Fibroblast of lung (primary cell): Measurements from ENCODE around the gene MRPL27. TPM values are rescaled to one million over a fixed set of nuclear protein-coding genes. Genes with fewer than 3 reads are reported as not detected.

Experiments
- DNase-seq, 2 donors: peaks; one replicate each; pipeline versions ENCODE4 v3.0.0 to v3.0.0-alpha.2; 2010; ENCODE audit warnings: low read depth in 2 of 2
- H2AFZ ChIP-seq: 2 replicates; pipeline ENCODE4 v1.5.1; 2012; ENCODE audit warnings: low read length, control low read depth, inconsistent platforms
- H3K27ac ChIP-seq: 2 replicates; pipeline ENCODE4 v1.5.1; 2011; ENCODE audit warnings: low read length, control low read depth; ENCODE audit not compliant: insufficient read depth
- H3K27me3 ChIP-seq: 2 replicates; pipeline ENCODE4 v1.5.1; 2011; ENCODE audit warnings: mild to moderate bottlenecking, low read length; ENCODE audit not compliant: control insufficient read depth, insufficient read depth
- H3K36me3 ChIP-seq: 2 replicates; pipeline ENCODE4 v1.5.1; 2011; ENCODE audit warnings: low read length; ENCODE audit not compliant: control insufficient read depth, insufficient read depth
- H3K4me1 ChIP-seq: 2 replicates; pipeline ENCODE4 v1.5.1; 2011; ENCODE audit warnings: low read length; ENCODE audit not compliant: control insufficient read depth, insufficient read depth; ENCODE audit errors: extremely low read depth
- H3K4me2 ChIP-seq: 2 replicates; pipeline ENCODE4 v1.5.1; 2011; ENCODE audit warnings: low read length, control low read depth; ENCODE audit not compliant: insufficient read depth; ENCODE audit errors: extremely low read depth
- H3K4me3 ChIP-seq, 4 experiments: fragments of 200-600 bp in 1 of 4; sonication (generic) in 1 of 4; replicated peaks in 1 of 4; 2 replicates each; pipeline ENCODE4 v1.5.1; 2011 to 2016; ENCODE audit warnings: low read length in 4 of 4, low read depth in 3 of 4, mild to moderate bottlenecking in 3 of 4, control low read depth in 2 of 4, inconsistent platforms in 1 of 4, mixed read lengths in 1 of 4; ENCODE audit not compliant: insufficient read depth in 1 of 4; ENCODE audit errors: control extremely low read depth in 1 of 4
- H3K79me2 ChIP-seq: 2 replicates; pipeline ENCODE4 v1.5.1; 2012; ENCODE audit warnings: mild to moderate bottlenecking, low read length, inconsistent platforms; ENCODE audit not compliant: control insufficient read depth, insufficient read depth
- H3K9ac ChIP-seq: 2 replicates; pipeline ENCODE4 v1.5.1; 2011; ENCODE audit warnings: mild to moderate bottlenecking, low read length, control low read depth; ENCODE audit not compliant: insufficient read depth
- H3K9me3 ChIP-seq: 2 replicates; pipeline ENCODE4 v1.5.1; 2012; ENCODE audit warnings: low read depth, low read length; ENCODE audit not compliant: control insufficient read depth, insufficient read depth
- H4K20me1 ChIP-seq: 2 replicates; pipeline ENCODE4 v1.5.1; 2011; ENCODE audit warnings: low read length; ENCODE audit not compliant: control insufficient read depth, insufficient read depth; ENCODE audit errors: extremely low read depth
- CTCF ChIP-seq, 2 donors: IDR thresholded peaks in 1 of 2; conservative IDR thresholded peaks in 1 of 2; 1 replicate in 1 of 2; 2 replicates in 1 of 2; pipeline ENCODE4 v1.5.1; 2011 to 2012; ENCODE audit warnings: low read length in 2 of 2, control low read depth in 1 of 2, inconsistent platforms in 1 of 2, low read depth in 1 of 2, mild to moderate bottlenecking in 1 of 2
- EZH2 ChIP-seq: IDR thresholded peaks from 2 replicates; pipeline ENCODE4 v1.5.1; 2012; ENCODE audit warnings: low read length, control low read depth, mild to moderate bottlenecking; ENCODE audit errors: missing control alignments
- polyA plus RNA-seq, 2 donors: library from polyadenylated mRNA; depleted of rRNA in 1 of 2; stranded (reverse) in 1 of 2; unstranded in 1 of 2; fragments of >200 nt; gene quantifications; 2 replicates each; pipeline ENCODE4 v1.2.1, GENCODE V29; 2011 to 2012; ENCODE audit warnings: missing spikeins in 1 of 2
- total RNA-seq: library from RNA; depleted of rRNA; stranded (reverse); fragments of >200 nt; gene quantifications from 2 replicates; pipeline ENCODE4 v1.2.1, GENCODE V29; 2014

Gene MRPL27
- total and polyA plus RNA-seq, 2 donors (not counting 1 experiment from before 2014, with no cell fraction given), result 53.3 to 113 TPM

DNA sequence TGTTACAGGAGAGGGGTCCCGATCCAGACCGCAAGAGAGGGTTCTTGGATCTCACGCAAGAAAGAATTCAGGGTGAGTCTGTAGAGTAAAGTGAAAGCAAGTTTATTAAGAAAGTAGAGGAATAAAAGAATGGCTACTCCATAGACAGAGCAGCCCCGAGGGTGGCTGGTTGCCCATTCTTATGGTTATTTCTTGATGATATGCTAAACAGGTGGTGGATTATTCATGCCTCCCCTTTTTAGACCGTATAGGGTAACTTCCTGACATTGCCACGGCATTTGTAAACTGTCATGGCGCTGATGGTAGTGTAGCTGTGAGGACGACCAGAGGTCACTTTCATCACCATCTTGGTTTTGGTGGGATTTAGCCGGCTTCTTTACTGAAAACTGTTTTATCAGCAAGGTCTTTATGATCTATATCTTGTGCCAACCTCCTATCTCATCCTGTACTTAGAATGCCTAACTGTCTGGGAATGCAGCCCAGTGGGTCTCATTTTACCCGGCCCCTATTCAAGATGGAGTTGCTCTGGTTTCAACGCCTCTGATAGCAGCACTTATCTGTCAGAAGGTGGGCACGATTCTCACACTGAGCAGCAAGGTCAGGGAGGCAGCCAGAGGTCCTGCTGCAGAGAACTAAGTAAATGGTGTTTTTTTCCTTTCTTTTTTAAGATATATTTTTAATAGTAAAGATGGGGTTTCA lies 53.5 kb downstream of the MRPL27 start:
- Histone ChIP-seq H3K4me3 (no peak overlapping the region), H2AFZ (no peak overlapping the region), H4K20me1 (no peaks in the 10 kb centered on the region), H3K27me3 (peaks cover 4% of the 10 kb centered on the region), H3K9ac (no peak overlapping the region), H3K4me1 (no peaks in the 10 kb centered on the region), H3K79me2 (no peaks in the 10 kb centered on the region), H3K9me3 (no peaks in the 10 kb centered on the region), H3K36me3 (no peaks in the 10 kb centered on the region), H3K4me2 (no peak overlapping the region), H3K27ac (no peak overlapping the region)
- DNase-seq, result no peak
- TF ChIP-seq EZH2 (no peak), CTCF (conservative IDR thresholded peaks at IDR 0.05 in 1 of 2, IDR thresholded peaks at IDR 0.05 in 1 of 2; ENCODE audit: low read depth in 1 of 2, low read length in 2 of 2) (no peak)

DNA sequence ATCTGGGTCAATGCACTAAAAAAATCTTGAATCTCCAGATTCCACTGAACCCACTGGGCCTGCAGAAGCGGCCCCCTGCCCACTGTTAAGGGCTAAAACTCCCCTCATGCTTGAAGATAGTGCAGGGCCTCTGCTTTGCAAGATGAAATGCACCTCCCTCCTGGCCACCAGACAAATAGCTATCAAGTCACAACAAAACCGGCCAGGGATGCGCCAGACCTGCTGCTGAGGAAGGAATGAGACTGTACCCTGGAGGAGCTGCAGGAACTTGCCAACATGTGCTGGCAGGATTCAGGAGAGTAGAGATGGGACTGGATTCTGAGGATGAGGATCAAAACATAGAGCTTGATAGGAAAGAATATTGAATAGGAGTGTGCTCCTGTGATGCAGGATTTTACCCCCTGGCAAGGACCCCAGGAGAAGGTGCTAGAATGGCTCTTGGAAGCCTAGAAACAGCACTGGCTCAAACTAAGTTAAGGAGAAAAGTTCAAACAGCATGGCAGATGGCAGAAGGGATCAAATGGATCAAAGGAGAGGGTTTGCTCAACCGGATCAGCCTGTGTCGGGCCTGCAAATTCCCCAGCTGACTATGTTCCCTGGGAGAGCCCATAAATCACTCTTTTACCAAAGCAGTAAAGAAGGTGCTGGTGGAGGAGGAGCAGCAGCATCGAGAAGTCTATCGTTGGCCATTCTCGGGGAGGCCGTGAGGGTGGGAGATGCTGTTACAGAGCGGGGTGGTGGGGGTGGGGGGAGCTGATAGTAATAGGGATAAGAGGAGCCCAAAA lies 54.3 kb downstream of the MRPL27 start:
- H3K27ac ChIP-seq, result no peak overlapping the region
- no peaks in the 10 kb centered on the region for H3K36me3 ChIP-seq
- TF ChIP-seq CTCF (conservative IDR thresholded peaks at IDR 0.05 in 1 of 2, IDR thresholded peaks at IDR 0.05 in 1 of 2; ENCODE audit: low read depth in 1 of 2, low read length in 2 of 2) (no peak), EZH2 (no peak)
- DNase-seq, result peak in 1 of 2 donors; percentile 28
- H3K9ac ChIP-seq, result no peak overlapping the region
- H3K79me2 ChIP-seq, result no peaks in the 10 kb centered on the region
- H4K20me1 ChIP-seq, result no peaks in the 10 kb centered on the region
- H3K27me3 ChIP-seq, result peaks cover 4% of the 10 kb centered on the region
- H3K4me3 ChIP-seq, result no peak overlapping the region
- H3K4me1 ChIP-seq, result no peaks in the 10 kb centered on the region
- H2AFZ ChIP-seq, result no peak overlapping the region
- H3K4me2 ChIP-seq, result no peak overlapping the region
- H3K9me3 ChIP-seq, result no peaks in the 10 kb centered on the region

Other genes starting within 250 kb of the MRPL27 start
- gene SAMD14, start 243.0 kb downstream of the MRPL27 start, total RNA-seq, result 2.1 and 2.3 TPM in 2 replicates
- 1.4 and 3.8 TPM in 2 replicates for gene SAMD14, start 243.0 kb downstream of the MRPL27 start, polyA plus RNA-seq
- gene PPP1R9B, start 222.5 kb downstream of the MRPL27 start, total RNA-seq, result 41.5 and 45.5 TPM in 2 replicates
- 22.1 and 26.0 TPM in 2 replicates for gene PPP1R9B, start 222.5 kb downstream of the MRPL27 start, polyA plus RNA-seq
- 4.1 and 4.3 TPM in 2 replicates for gene SGCA, start 207.2 kb downstream of the MRPL27 start, total RNA-seq
- 1.4 and 1.6 TPM in 2 replicates for gene SGCA, start 207.2 kb downstream of the MRPL27 start, polyA plus RNA-seq
- gene COL1A1, start 171.6 kb downstream of the MRPL27 start, total RNA-seq, result 577 and 584 TPM in 2 replicates
- 541 and 604 TPM in 2 replicates for gene COL1A1, start 171.6 kb downstream of the MRPL27 start, polyA plus RNA-seq
- under 0.01 TPM in 1 of 2 replicates, not detected in the other for gene TMEM92, start 98.7 kb downstream of the MRPL27 start, total RNA-seq
- gene TMEM92, start 98.7 kb downstream of the MRPL27 start, polyA plus RNA-seq, result 0.05 TPM in 2 replicates
- gene XYLT2, start 27.1 kb downstream of the MRPL27 start, total RNA-seq, result 32.9 and 43.9 TPM in 2 replicates
- gene XYLT2, start 27.1 kb downstream of the MRPL27 start, polyA plus RNA-seq, result 11.3 and 12.7 TPM in 2 replicates
- gene EME1, start within 50 bp of the MRPL27 start, total RNA-seq, result 0.51 and 2.3 TPM in 2 replicates
- 2.7 and 9.3 TPM in 2 replicates for gene EME1, start within 50 bp of the MRPL27 start, polyA plus RNA-seq
- 83.2 and 88.7 TPM in 2 replicates for gene LRRC59, start 24.3 kb upstream of the MRPL27 start, total RNA-seq
- 142 and 167 TPM in 2 replicates for gene LRRC59, start 24.3 kb upstream of the MRPL27 start, polyA plus RNA-seq
- 21.1 and 23.6 TPM in 2 replicates for gene ACSF2, start 53.0 kb upstream of the MRPL27 start, total RNA-seq
- 12.9 and 16.5 TPM in 2 replicates for gene ACSF2, start 53.0 kb upstream of the MRPL27 start, polyA plus RNA-seq
- gene CHAD, start 95.7 kb upstream of the MRPL27 start, total RNA-seq, result not detected in 2 replicates
- not detected in 2 replicates for gene CHAD, start 95.7 kb upstream of the MRPL27 start, polyA plus RNA-seq
- 23.9 and 28.4 TPM in 2 replicates for gene RSAD1, start 105.7 kb upstream of the MRPL27 start, total RNA-seq
- gene RSAD1, start 105.7 kb upstream of the MRPL27 start, polyA plus RNA-seq, result 12.5 and 13.8 TPM in 2 replicates
- gene MYCBPAP, start 135.3 kb upstream of the MRPL27 start, total RNA-seq, result 2.3 and 3.0 TPM in 2 replicates
- gene MYCBPAP, start 135.3 kb upstream of the MRPL27 start, polyA plus RNA-seq, result 0.16 and 0.40 TPM in 2 replicates
- under 0.01 TPM in 1 of 2 replicates, not detected in the other for gene EPN3, start 159.6 kb upstream of the MRPL27 start, total RNA-seq
- not detected in 2 replicates for gene EPN3, start 159.6 kb upstream of the MRPL27 start, polyA plus RNA-seq
- 68.8 and 119 TPM in 2 replicates for gene SPATA20, start 174.0 kb upstream of the MRPL27 start, total RNA-seq
- 19.9 and 21.6 TPM in 2 replicates for gene SPATA20, start 174.0 kb upstream of the MRPL27 start, polyA plus RNA-seq
- 0.26 and 0.99 TPM in 2 replicates for gene CACNA1G, start 187.5 kb upstream of the MRPL27 start, total RNA-seq
- gene CACNA1G, start 187.5 kb upstream of the MRPL27 start, polyA plus RNA-seq, result 0.08 and 0.09 TPM in 2 replicates